Thyroid gland (tissue), 4 donors: ENCODE results near the gene PTPN4.

ENCODE experiments used
- CTCF ChIP-seq, 6 experiments: fragments of 200-600 bp in 3 of 6; fragments of 450-650 bp in 3 of 6; sonication (generic) in 3 of 6; IDR thresholded peaks; one replicate each; pipeline ENCODE4 v1.5.1; 2016 to 2019; ENCODE audit warnings: antibody characterized with exemption in 6 of 6, mild to moderate bottlenecking in 2 of 6, inconsistent platforms in 1 of 6, moderate library complexity in 1 of 6
- POLR2A ChIP-seq, 2 donors: fragments of 450-650 bp; IDR thresholded peaks; one replicate each; pipeline ENCODE4 v1.6.1; 2017; ENCODE audit warnings: antibody characterized with exemption in 2 of 2, mild to moderate bottlenecking in 2 of 2, moderate library complexity in 1 of 2

DNA sequence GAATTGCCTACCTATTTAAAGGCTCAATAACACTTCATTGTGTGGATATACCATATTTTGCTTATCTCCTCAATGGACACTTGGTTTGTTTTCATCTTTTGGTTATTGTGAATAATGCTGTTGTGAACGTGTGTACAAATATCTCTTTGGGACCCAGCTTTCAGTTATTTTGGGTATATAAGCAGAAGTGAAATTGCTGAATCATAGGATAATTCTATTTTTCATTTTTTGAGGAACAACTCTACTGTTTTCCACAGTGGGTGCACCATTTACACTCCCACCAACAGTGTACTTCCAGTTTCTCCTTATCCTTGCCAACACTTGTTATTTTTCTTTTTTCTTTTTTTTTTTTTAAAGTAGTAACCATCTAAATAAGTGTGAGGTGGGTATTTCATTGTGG is 29.0 kb downstream of the PTPN4 start:
- TF ChIP-seq CTCF (IDR thresholded peaks at IDR 0.05), result no peak
- no peak for TF ChIP-seq POLR2A (IDR thresholded peaks at IDR 0.05)
